ENCODE data around the gene ZNF605.
"Not testable (repeated sequence)": the region's sequence is repeated elsewhere in the genome, so short reads cannot be mapped to it uniquely, and the experiment has no call there.

Gene ZNF605

DNA sequence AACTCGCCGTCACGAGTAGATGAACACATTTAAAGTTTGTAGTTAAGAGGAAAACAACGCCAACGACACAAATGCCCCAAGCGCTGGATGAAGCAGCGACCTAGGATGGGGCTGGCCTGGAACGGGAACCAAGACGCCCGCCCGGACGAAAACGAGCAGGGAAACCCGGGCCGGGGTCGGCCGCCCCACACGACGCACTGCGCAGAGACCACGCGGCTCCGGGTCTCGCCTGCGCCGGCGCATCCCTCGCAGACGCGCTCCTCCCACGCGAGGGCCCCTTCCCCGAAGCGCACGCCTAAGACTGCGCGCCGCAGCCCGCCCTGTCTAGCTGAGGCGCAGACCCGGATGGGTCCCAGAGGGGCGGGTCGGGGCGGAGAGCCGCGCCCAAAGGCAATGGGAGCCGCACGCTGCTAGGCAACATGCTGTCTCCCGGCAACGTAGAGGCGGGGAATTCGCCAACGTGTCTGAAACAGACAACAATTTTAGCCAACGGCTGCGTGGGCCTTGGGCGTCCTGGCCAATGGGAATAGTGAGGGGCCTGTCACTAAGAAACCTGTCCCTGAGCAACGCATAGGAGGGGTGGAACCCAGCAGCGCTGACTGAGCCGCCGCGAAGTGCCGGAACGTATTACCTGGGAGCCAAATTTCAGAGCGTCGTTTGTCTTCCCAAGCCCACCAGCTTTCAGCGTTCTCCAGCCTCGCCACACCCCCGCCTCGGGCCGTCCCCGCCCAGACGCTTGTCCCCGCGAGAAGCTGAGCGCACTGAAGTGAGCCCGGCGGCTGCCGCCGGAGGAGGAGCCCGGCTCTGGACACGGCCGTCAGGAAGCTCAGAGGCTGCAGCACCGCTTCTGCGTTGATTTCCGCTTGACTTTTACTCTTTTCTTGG lies 47.7 kb downstream of the ZNF605 start:
- H3K4me3 ChIP-seq (ENCODE audit: control insufficient read depth, low read depth, low read length) = peak overlapping the region; percentile 94

DNA sequence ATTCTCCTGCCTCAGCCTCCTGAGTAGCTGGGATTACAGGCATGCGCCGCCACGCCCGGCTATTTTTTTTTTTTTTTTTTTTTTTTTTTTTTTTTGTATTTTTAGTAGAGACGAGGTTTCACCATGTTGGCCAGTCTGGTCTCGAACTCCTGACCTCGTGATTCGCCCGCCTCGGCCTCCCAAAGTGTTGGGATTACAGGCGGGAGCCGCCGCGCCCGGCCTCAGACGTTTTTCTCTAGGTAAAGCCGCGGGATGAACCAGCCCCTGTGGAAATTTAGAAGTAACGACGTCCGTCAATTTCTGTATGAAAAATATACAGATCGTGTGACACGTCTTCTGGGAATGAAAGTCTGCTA lies 48.3 kb downstream of the ZNF605 start:
- not testable (repeated sequence) for DNase-seq (ENCODE audit: low read depth)
- peak overlapping the region; percentile 94 for H3K4me3 ChIP-seq (ENCODE audit: control insufficient read depth, low read depth, low read length)

More for the DNA sequence above, 47.7 kb downstream of the ZNF605 start:
- TF ChIP-seq, protein P1, sequence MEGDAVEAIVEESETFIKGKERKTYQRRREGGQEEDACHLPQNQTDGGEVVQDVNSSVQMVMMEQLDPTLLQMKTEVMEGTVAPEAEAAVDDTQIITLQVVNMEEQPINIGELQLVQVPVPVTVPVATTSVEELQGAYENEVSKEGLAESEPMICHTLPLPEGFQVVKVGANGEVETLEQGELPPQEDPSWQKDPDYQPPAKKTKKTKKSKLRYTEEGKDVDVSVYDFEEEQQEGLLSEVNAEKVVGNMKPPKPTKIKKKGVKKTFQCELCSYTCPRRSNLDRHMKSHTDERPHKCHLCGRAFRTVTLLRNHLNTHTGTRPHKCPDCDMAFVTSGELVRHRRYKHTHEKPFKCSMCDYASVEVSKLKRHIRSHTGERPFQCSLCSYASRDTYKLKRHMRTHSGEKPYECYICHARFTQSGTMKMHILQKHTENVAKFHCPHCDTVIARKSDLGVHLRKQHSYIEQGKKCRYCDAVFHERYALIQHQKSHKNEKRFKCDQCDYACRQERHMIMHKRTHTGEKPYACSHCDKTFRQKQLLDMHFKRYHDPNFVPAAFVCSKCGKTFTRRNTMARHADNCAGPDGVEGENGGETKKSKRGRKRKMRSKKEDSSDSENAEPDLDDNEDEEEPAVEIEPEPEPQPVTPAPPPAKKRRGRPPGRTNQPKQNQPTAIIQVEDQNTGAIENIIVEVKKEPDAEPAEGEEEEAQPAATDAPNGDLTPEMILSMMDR (IDR thresholded peaks at IDR 0.05; ENCODE audit: control insufficient read depth, insufficient read depth, low read depth, low read length, missing control alignments) = no peak
- peak; percentile 90 for DNase-seq (ENCODE audit: low read depth)

DNA sequence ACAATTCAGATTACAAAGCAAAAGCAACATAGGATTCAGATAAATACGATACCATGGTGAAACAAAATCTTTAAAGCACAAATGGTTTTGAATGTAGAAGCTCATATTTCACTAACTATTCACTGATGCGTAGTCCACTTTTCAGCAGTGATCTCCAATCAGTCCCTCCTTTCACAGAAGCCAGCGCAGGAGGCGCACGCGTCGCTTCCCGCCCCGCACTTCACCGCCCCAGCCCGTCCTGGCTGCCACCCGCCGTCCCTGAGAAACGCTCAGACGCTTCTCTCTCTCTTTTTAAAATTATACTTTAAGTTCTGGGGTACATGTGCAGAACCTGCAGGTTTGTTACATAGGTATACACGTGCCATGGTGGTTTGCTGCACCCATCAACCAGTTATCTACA lies 48.9 kb downstream of the ZNF605 start:
- DNase-seq (ENCODE audit: low read depth) = no peak
- TF ChIP-seq, protein P1 (IDR thresholded peaks at IDR 0.05; ENCODE audit: control insufficient read depth, insufficient read depth, low read depth, low read length, missing control alignments) = no peak
- H3K4me3 ChIP-seq (ENCODE audit: control insufficient read depth, low read depth, low read length) = no peak overlapping the region

DNA sequence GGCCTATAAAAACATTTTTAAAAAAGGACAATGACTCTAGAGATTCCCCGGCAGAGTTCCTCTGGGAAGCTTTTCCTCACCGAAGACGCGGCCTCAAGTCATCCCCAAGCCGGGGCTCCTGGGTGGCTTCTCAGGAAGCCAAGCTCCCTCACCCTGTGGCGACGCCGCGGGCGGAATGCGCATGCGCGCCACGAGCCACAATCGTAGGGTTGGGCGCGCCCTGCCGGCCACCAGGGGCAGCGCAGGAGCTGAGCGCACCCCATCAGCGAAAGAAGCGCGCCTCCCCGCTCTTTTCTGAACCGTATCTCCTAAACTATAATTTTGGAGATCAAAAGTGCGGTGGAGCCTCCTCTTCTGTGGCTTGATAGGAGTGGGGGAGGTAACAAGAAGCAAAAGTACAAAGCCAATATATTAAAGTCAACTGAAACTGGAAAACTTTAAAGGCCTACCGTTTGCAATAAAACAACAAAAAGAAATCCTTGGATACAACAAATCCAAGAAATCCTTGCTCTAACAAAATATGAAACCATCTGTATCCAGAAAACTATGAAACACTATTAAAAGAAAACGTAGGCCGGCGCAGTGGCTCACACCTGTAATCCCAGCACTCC lies 51.3 kb downstream of the ZNF605 start:
- DNase-seq (ENCODE audit: low read depth) = no peak
- H3K4me3 ChIP-seq (ENCODE audit: control insufficient read depth, low read depth, low read length) = no peak overlapping the region
- TF ChIP-seq, protein P1 (IDR thresholded peaks at IDR 0.05; ENCODE audit: control insufficient read depth, insufficient read depth, low read depth, low read length, missing control alignments) = peak; percentile 59

DNA sequence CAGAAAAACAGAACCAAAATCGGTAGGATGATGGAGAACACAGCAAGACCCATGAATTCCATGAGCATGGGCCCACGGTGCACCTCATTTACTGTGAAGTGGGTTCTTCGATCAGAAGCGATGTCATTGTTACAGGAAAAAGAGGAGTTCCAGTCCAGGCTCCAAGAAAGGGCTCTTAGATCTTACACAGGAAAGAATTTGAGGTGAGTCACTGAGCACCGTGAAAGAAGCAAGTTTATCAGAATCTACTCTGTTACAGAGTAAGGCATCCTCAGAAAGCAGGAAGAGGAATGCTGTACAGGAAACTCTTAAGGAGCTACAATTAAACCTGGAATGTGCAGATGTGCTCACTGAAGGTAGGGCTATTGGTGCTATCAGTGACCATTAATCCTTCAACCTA lies 57.1 kb downstream of the ZNF605 start:
- no peak overlapping the region for H3K4me3 ChIP-seq (ENCODE audit: control insufficient read depth, low read depth, low read length)
- TF ChIP-seq, protein P1 (IDR thresholded peaks at IDR 0.05; ENCODE audit: control insufficient read depth, insufficient read depth, low read depth, low read length, missing control alignments) = no peak
- no peak for DNase-seq (ENCODE audit: low read depth)

DNA sequence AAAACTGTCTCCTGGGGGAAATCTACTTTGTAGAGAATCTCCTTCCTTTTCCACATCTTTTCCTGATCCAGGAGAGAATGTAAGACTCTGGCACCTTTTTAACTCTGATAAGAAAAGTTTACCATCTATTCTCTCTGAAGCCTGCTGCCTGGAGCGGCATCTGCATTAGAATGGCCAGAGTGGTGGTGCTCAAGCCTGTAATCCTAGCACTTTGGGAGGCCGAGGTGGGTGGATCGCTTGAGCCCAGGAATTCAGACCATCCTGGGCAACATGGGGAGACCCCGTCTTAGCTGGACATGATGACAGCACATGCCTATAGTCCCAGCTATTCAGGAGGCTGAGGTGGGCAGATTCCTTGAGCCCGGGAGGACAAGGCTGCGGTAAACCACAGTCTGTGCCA lies 67.3 kb downstream of the ZNF605 start:
- TF ChIP-seq, protein P1 (IDR thresholded peaks at IDR 0.05; ENCODE audit: control insufficient read depth, insufficient read depth, low read depth, low read length, missing control alignments) = no peak
- no peak overlapping the region for H3K4me3 ChIP-seq (ENCODE audit: control insufficient read depth, low read depth, low read length)
- no peak for DNase-seq (ENCODE audit: low read depth)
